Astrocyte of the spinal cord (primary cell): ENCODE measurements around the gene OR2M3.

ENCODE experiments used
- DNase-seq: peaks from one replicate; pipeline ENCODE4 v3.0.0; 2011; ENCODE audit warnings: low read depth, low spot score
- H3K4me3 ChIP-seq: 2 replicates; pipeline ENCODE4 v1.5.1; 2011; ENCODE audit warnings: low read depth, mild to moderate bottlenecking, low read length, moderate library complexity
- CTCF ChIP-seq: IDR thresholded peaks from 2 replicates; pipeline ENCODE4 v1.5.1; 2012; ENCODE audit warnings: low read depth, mild to moderate bottlenecking, low read length, inconsistent platforms
- in situ Hi-C: cut with HindIII; loops from 2 replicates; pipeline ENCODE4 v1.10.0; 2017; ENCODE audit warnings: low sequenced_read_pairs

The OR2M3 gene

DNA sequence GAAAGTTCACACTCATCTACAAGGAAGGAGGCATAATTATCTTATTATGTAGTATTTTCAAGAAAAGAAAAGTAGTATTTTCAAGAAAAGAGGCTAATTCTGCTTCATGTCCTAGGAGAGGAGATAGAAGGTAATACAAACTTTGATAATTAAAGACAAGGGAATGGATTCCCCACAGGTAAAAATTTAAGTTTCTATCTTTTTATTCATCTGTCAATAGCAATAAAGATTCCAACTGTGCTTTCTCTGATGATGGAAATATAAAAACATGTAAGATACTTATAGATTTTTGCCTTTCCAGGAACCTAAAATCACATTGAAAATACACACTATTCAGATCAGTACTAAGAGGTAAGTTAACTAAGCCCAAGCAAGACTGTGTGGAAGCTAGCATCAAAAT lies 22.5 kb upstream of the OR2M3 start, which contains the start of gene OR2M2:
TSS of gene OR2M2 (plus strand) at position 301 of the 400 bp plus-strand sequence. CDS start 5,165 bp downstream, outside the sequence.
- in situ Hi-C loops = no loop called here
- no peak within 1 kb of the TSS for H3K4me3 ChIP-seq
- TF ChIP-seq CTCF = no peak
- no peak for DNase-seq

DNA sequence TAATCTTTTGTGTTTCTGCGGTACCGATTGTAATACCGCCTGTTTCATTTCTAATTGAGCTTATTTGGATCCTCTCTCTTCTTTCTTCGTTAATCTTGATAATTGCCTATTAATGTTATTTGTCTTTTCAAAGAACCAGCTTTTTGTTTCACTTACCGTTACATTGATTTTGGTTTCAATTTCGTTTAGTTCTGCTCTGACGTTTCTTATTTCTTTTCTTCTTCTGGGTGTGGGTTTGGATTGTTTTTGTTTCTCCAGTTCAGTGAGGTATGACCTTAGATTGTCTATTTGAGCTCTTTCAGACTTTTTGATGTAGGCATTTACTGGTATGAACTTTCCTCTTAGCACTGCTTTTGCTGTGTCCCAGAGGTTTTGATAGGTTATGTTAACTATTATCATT lies 13.1 kb upstream of the OR2M3 start:
- TF ChIP-seq CTCF = no peak
- in situ Hi-C loops = no loop called here
- no peak for DNase-seq
- H3K4me3 ChIP-seq = no peak overlapping the region

GRCh38 chr1:248187363-248187762 lies 9.7 kb upstream of the OR2M3 start:
- H3K4me3 ChIP-seq = no peak overlapping the region
- DNase-seq = no peak
- no peak for TF ChIP-seq CTCF
- in situ Hi-C loops = no loop called here

DNA sequence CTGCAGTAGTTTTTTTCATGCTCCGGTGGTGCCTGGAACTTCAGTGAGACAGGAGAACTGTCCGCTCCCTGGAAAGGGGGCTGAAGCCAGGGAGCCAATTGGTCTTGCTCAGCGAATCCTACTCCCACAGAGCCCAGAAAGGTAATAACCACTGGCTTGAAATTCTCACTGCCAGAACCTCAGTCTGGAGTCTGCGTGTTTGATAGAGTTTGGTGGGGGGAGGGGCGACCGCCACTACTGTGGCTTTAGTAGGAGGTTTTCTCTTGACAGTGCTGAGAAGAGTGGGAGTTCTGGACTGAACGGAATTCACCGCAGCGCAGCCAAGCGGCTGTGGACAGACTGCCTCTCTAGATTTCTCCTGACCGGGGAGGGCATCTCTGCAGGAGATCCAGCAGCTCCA lies 8.0 kb upstream of the OR2M3 start:
- in situ Hi-C loops = no loop called here
- DNase-seq = no peak
- no peak for TF ChIP-seq CTCF
- no peak overlapping the region for H3K4me3 ChIP-seq

GRCh38 chr1:248194117-248194516 lies 2.9 kb upstream of the OR2M3 start:
- in situ Hi-C loops = no loop called here
- no peak for TF ChIP-seq CTCF
- H3K4me3 ChIP-seq = no peak overlapping the region
- no peak for DNase-seq

DNA sequence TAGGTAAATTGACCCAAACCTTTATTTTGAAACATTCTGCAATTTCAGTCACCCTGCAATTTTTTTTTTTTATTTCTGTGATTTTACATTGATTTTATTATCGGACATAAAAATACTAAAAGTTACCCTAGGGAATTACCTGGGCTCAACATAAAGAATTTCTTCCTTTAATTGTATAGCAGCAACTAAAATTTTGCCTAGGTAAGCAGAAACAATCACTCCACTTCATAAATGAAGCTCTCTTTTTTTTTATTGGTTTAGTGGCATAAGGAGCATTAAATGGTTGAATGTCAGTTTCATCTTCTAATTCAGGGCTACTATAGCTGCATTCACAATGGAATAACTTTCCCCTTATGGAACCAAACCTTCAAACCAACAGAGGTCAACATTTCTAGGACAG lies 18.8 kb downstream of the OR2M3 start:
- in situ Hi-C loops = no loop called here
- DNase-seq = no peak
- H3K4me3 ChIP-seq = no peak overlapping the region
- no peak for TF ChIP-seq CTCF

- in situ Hi-C loops = no loop called here
- no peak overlapping the region for H3K4me3 ChIP-seq
- TF ChIP-seq CTCF = no peak
- DNase-seq = no peak
These were observed 28.5 kb downstream of the OR2M3 start for GRCh38 chr1:248225537-248225936.
